SH-SY5Y (cell line): ENCODE measurements around the gene GABRD.

Experiments used
- GATA2 ChIP-seq: IDR thresholded peaks from 2 replicates; pipeline ENCODE4 v1.6.1; 2011; ENCODE audit warnings: mild to moderate bottlenecking, low read depth, low read length
- GATA3 ChIP-seq: IDR thresholded peaks from 2 replicates; pipeline ENCODE4 v1.6.1; 2011; ENCODE audit warnings: low read depth, mild to moderate bottlenecking, low read length, moderate library complexity

The GABRD gene

DNA sequence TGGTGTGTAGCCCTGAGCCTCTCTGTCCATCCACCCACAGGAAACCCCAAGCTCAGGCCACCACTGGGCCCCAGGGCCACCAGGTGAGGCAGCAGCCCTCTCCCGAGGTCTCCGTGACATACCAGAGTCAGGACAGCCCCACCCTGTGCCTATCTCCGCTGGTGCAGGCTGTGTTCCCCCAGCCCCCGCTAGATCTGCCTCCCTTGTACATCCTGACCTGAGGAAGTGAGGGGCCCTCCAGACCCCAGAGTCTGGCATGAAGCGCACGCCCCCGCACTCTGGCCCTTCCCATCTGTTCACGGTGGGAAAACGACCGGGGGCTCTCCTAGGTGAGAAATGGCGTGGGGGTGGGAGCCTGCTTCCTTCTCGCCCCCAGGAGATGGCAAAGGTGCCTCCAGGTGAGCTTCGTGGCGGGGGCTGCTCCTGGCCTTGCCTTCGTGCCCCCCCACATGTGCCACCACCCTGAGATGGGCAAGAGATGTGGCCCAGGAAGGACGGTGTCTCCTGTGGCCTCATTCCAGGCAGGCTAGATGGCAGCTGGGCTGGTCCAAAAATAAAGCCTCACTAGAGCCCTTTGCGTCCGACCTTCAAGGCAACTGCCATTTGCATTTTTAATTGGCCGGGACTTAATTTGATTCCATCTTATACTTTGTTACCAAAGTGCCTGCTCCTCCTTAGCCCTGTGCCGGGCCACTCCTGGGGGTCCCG lies 3.1 kb downstream of the GABRD start:
- TF ChIP-seq GATA3: no peak
- no peak for TF ChIP-seq GATA2

- TF ChIP-seq GATA2 (no peak), GATA3 (no peak)
Observed at GRCh38 chr1:2023187-2023586, 4.0 kb downstream of the GABRD start.

DNA sequence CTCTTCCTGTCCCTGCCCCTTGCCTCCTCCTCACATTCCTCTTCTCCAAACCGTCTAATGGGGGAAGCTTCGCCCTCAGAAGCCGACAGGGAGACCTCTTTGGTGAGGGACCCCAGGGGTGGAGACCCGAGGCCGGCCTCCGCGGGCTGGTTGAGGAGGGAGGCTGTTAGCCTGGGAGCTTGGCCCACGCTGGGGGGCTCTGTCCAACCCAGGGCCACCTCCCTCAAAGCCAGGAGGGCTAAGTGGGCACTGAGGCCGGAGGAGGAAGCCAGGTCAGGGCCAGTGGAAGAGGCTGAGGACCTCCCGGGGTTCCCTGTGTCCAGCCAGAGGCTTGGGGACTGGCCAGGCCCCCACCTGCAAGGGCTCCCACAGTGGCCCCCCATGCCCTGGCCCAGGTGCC lies 5.3 kb downstream of the GABRD start:
- TF ChIP-seq GATA2 (no peak), GATA3 (no peak)

GRCh38 chr1:2024887-2025286 lies 5.7 kb downstream of the GABRD start:
- TF ChIP-seq GATA2: no peak
- no peak for TF ChIP-seq GATA3

DNA sequence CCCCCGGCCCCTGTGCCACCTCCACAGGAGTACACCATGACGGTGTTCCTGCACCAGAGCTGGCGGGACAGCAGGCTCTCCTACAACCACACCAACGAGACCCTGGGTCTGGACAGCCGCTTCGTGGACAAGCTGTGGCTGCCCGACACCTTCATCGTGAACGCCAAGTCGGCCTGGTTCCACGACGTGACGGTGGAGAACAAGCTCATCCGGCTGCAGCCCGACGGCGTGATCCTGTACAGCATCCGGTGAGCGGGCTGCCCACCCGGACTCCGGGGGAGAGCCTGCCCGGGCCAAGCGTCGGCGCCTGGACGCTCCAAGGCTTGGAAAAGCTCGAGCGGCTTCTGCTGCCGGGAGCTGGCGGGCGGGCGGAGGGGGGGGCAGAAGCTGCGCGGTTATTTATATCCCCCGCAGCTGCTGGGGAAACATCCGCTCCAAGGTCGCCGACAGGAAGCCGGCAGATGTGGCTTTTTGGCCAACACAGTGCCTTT lies 6.4 kb downstream of the GABRD start:
- TF ChIP-seq GATA2: no peak
- no peak for TF ChIP-seq GATA3

DNA sequence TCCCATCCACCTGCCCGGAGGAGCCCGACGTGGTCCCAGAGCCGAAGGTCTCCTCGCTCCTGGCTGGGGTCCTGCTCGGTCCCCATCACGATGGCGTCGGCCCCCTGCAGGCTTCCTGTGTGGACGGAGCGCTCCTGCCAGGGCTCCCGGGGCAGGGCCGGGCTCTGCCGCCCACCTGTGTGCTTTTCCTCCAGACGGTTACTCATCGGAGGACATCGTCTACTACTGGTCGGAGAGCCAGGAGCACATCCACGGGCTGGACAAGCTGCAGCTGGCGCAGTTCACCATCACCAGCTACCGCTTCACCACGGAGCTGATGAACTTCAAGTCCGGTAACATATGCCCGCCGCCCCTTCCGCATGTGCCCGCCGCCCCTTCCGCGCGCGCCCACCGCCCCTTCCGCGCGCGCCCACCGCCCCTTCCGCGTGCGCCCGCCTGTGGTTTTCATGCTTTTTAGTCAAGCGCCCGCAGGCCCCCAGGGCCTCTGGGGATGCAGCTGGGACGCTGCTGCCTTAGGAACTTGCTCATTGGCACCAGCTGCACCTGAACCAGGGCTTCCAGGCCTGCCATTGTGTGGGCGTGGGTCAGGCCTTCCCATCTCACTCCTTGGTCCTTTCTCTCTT lies 8.9 kb downstream of the GABRD start:
- no peak for TF ChIP-seq GATA3

- TF ChIP-seq GATA2 (no peak), GATA3 (no peak)
Observed at GRCh38 chr1:2028870-2029560, 9.9 kb downstream of the GABRD start.

DNA sequence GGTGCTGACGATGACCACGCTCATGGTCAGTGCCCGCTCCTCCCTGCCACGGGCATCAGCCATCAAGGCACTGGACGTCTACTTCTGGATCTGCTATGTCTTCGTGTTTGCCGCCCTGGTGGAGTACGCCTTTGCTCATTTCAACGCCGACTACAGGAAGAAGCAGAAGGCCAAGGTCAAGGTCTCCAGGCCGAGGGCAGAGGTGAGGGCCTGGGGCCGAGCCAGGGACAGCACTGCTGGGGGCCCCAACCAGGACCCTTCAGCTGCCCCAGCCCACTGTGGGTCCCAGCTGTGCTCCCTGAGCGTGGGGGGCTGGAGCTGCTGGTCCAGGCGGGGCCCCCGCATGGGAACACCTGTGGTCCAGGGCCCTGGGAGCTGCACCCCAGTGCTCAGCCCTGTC lies 10.4 kb downstream of the GABRD start:
- TF ChIP-seq GATA2: no peak

GRCh38 chr1:2030076-2030871 lies 11.1 kb downstream of the GABRD start:
- no peak for TF ChIP-seq GATA2
- TF ChIP-seq GATA3: no peak

DNA sequence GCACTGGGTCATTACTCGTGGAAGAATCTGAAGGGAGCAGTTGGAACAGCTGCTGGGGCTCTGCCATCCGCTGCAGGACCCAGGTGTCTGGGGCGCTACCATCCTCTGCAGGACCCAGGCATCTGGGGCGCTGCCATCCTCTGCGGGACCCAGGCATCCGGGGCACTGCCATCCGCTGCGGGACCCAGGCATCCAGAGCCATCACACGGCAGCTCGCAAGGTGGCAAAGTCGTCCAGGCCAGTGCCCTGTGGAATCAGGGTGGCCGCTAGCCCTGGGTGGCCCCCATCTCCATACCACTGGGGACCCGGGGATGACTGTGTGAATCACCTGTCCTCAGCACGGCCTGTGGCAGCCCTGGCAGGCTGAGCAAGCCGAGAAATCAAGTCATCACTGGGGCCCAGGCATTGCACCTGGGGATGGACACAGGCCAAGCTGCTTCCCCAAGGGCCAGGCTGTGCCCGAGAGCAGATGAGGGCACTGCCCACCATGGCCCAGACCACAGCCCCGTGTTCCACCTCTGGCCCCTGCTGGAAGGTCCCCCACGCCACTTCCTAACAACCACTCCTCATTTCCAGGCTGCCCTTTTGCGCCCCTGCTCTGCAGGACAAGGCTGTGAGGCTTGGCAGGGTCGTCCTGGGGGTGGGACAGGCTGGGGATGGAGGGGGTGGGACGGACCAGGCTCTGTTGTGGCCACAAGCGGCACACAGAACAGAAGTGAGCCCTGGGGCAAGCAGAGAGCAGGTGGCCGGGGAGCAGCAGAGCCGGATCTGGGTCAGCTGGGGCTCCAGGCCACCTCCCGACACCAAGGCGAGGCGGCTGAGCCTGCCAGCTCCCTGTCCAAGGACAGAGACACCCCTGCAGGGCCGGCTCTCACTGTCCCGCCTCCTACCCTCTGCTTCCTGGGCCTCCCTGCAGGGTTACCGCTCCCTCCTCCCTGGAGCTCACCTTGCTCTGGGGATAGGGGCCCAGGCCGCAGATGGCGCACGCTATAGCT lies 12.7 kb downstream of the GABRD start:
- no peak for TF ChIP-seq GATA3
- TF ChIP-seq GATA2: no peak

DNA sequence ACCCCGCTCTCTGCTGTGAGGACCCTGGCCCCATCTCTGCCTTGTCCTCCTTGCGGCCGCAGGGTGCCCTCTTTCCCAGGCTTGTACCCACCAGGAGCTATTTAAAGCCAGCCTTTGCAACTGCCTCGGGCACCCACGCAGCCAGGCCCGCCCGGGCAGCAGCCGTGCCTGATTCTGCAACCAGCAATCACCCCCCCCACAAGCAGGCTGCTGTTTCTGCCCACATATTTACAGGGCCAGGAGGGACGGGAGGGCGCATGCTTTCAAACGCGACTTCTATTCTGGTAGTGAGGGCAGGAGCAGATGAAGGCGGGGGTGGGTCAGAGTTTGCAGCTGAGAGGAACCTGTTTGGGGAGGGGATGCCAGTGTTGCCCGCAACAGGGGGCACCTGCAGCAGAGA lies 13.6 kb downstream of the GABRD start:
- no peak for TF ChIP-seq GATA3
- no peak for TF ChIP-seq GATA2

- TF ChIP-seq GATA3: no peak
- TF ChIP-seq GATA2: no peak
Observed at GRCh38 chr1:2033165-2033564, 14.0 kb downstream of the GABRD start.

DNA sequence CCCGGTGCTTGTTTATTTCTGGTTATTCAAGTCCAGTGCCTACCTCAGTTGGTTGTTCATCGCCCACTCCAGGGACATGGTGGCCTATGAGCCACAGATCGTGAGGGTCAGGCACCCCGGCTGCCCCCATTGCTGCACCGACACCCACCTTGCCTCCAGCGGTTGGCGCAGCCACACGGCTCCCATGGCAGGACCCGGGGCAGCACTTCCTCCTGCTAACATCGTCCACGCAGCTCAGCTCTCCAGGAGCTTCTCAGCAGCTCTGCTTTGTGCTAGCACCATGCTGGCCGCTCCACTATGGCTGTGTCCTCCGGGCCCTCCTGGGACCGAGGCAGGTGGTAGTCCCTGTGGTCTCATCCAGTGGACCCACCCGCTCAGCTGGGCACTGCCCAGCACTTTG lies 17.1 kb downstream of the GABRD start:
- TF ChIP-seq GATA2 (no peak), GATA3 (no peak)
